ENCODE results near the gene SCP2.

Gene SCP2

GRCh38 chr1:52955129-52955970, 28.3 kb downstream of the SCP2 start (continued):
- peak; percentile 86; the same call in 1 of the 2 replicates for TF ChIP-seq ZEB2 (tag by site-specific recombination; IDR thresholded peaks at IDR 0.05)
- TF ChIP-seq GLI4 (tag by site-specific recombination; IDR thresholded peaks at IDR 0.05) = no peak
- TF ChIP-seq ZNF10 (tag by site-specific recombination; IDR thresholded peaks at IDR 0.05) = 0 out of 2 replicates have a peak, but pooled peaks have one; percentile 4
- no peak for TF ChIP-seq ATF2 (tag by site-specific recombination; IDR thresholded peaks at IDR 0.05; ENCODE audit: low read depth)
- TF ChIP-seq SETDB1 (IDR thresholded peaks at IDR 0.05; ENCODE audit: insufficient read length, low read length) = no peak
- TF ChIP-seq ZNF169 (tag by site-specific recombination; IDR thresholded peaks at IDR 0.05) = no peak
- peak; percentile 100 for TF ChIP-seq ZNF843 (tag by site-specific recombination; IDR thresholded peaks at IDR 0.05)
- TF ChIP-seq ZNF596 (tag by site-specific recombination; IDR thresholded peaks at IDR 0.05) = peak; percentile 74; the same call in 1 of the 2 replicates
- TF ChIP-seq ZNF211 (tag by site-specific recombination; IDR thresholded peaks at IDR 0.05; ENCODE audit: low read depth) = no peak
- TF ChIP-seq BCL6B (tag by site-specific recombination; IDR thresholded peaks at IDR 0.05) = peak; percentile 97
- TF ChIP-seq ZNF362 (tag by site-specific recombination; IDR thresholded peaks at IDR 0.05) = peak; percentile 8; the same call in 1 of the 2 replicates
- TF ChIP-seq ZNF394 (tag by site-specific recombination; IDR thresholded peaks at IDR 0.05; ENCODE audit: borderline replicate concordance) = 0 out of 2 replicates have a peak, but pooled peaks have one; percentile 26
- TF ChIP-seq ZNF221 (tag by site-specific recombination; IDR thresholded peaks at IDR 0.05; ENCODE audit: borderline replicate concordance) = peak; percentile 89; the same call in 1 of the 2 replicates
- TF ChIP-seq ZSCAN5A (tag by site-specific recombination; IDR thresholded peaks at IDR 0.05) = 0 out of 2 replicates have a peak, but pooled peaks have one; percentile 23
- peak; percentile 84 for TF ChIP-seq PRDM10 (tag by site-specific recombination; IDR thresholded peaks at IDR 0.05)
- no peak for TF ChIP-seq ZNF473 (tag by site-specific recombination; IDR thresholded peaks at IDR 0.05)
- no peak for TF ChIP-seq ZNF350 (tag by site-specific recombination; IDR thresholded peaks at IDR 0.05)
- TF ChIP-seq, protein P1, sequence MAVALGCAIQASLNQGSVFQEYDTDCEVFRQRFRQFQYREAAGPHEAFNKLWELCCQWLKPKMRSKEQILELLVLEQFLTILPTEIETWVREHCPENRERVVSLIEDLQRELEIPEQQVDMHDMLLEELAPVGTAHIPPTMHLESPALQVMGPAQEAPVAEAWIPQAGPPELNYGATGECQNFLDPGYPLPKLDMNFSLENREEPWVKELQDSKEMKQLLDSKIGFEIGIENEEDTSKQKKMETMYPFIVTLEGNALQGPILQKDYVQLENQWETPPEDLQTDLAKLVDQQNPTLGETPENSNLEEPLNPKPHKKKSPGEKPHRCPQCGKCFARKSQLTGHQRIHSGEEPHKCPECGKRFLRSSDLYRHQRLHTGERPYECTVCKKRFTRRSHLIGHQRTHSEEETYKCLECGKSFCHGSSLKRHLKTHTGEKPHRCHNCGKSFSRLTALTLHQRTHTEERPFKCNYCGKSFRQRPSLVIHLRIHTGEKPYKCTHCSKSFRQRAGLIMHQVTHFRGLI (tag by site-specific recombination; IDR thresholded peaks at IDR 0.05) = peak; percentile 34; the same call in 1 of the 2 replicates
- TF ChIP-seq ZNF391 (tag by site-specific recombination; IDR thresholded peaks at IDR 0.05; ENCODE audit: borderline replicate concordance, low read depth) = no peak
- 0 out of 2 replicates have a peak, but pooled peaks have one; percentile 33 for TF ChIP-seq ZNF366 (tag by site-specific recombination; conservative IDR thresholded peaks at IDR 0.05)
- peak; percentile 92 for TF ChIP-seq AEBP2 (tag by site-specific recombination; IDR thresholded peaks at IDR 0.05; ENCODE audit: borderline replicate concordance)
- TF ChIP-seq IKZF3 (tag by site-specific recombination; IDR thresholded peaks at IDR 0.05) = peak; percentile 74
- peak; percentile 63; the same call in 1 of the 2 replicates for TF ChIP-seq KLF8 (tag by site-specific recombination; IDR thresholded peaks at IDR 0.05)
- peak; percentile 98; the same call in 1 of the 2 replicates for TF ChIP-seq ZNF561 (tag by site-specific recombination; IDR thresholded peaks at IDR 0.05; ENCODE audit: borderline replicate concordance)
- TF ChIP-seq GLI2 (tag by site-specific recombination; IDR thresholded peaks at IDR 0.05; ENCODE audit: borderline replicate concordance, low read depth) = peak; percentile 88; the same call in 1 of the 2 replicates
